Immature natural killer cell (primary cell): Measurements from ENCODE around the gene ICOS. TPM values are rescaled to one million over a fixed set of nuclear protein-coding genes. Genes with fewer than 3 reads are reported as not detected.

ENCODE experiments used
- DNase-seq, 3 donors: peaks; one replicate each; pipeline ENCODE4 v3.0.0; 2022; ENCODE audit warnings: mixed read lengths in 1 of 3
- H3K27ac Mint-ChIP-seq, 6 donors: one replicate each; pipeline ENCODE4 v1.8.0; 2020; ENCODE audit warnings: mixed read lengths in 6 of 6, mild to moderate bottlenecking in 5 of 6, inconsistent platforms in 4 of 6, moderate library complexity in 3 of 6
- H3K27me3 Mint-ChIP-seq, 3 donors: one replicate each; pipeline ENCODE4 v1.8.0; 2020 to 2021; ENCODE audit warnings: low read depth in 3 of 3, mild to moderate bottlenecking in 3 of 3, mixed read lengths in 3 of 3, moderate library complexity in 3 of 3, inconsistent platforms in 1 of 3
- H3K36me3 Mint-ChIP-seq, 3 donors: one replicate each; pipeline ENCODE4 v1.8.0; 2020; ENCODE audit warnings: mixed read lengths in 3 of 3, inconsistent platforms in 2 of 3, mild to moderate bottlenecking in 2 of 3
- H3K4me1 Mint-ChIP-seq, 2 donors: one replicate each; pipeline ENCODE4 v1.8.0; 2020; ENCODE audit warnings: inconsistent platforms in 2 of 2, mild to moderate bottlenecking in 2 of 2, mixed read lengths in 2 of 2, moderate library complexity in 1 of 2
- H3K4me3 Mint-ChIP-seq, 5 donors: one replicate each; pipeline ENCODE4 v1.8.0; 2020; ENCODE audit warnings: mild to moderate bottlenecking in 5 of 5, mixed read lengths in 5 of 5, inconsistent platforms in 3 of 5, moderate library complexity in 3 of 5
- H3K9me3 Mint-ChIP-seq, 6 donors: one replicate each; pipeline ENCODE4 v1.8.0; 2020; ENCODE audit warnings: mild to moderate bottlenecking in 6 of 6, mixed read lengths in 6 of 6, inconsistent platforms in 4 of 6, moderate library complexity in 3 of 6
- polyA plus RNA-seq, 3 donors: library from polyadenylated mRNA; unstranded; fragments of 300-500 nt; fragmentation: Illumina TruSeq; gene quantifications; one replicate each; pipeline ENCODE4 v1.2.3, GENCODE V29; 2021

ICOS gene
- polyA plus RNA-seq, 3 donors from 2014 or later = 0.13 to 0.97 (median 0.80) TPM

- Mint-ChIP-seq H3K4me1 (peaks cover 10 to 12% of the 10 kb centered on the region in 2 donors), H3K4me3 (no peak overlapping the region), H3K27ac (no peak overlapping the region), H3K9me3 (no peaks in the 10 kb centered on the region), H3K27me3 (peaks cover 0 to 2% (median 1%) of the 10 kb centered on the region in 3 donors), H3K36me3 (no peaks in the 10 kb centered on the region)
- no peak for DNase-seq
Observed at GRCh38 chr2:203993560-203993959, 57.0 kb downstream of the ICOS start.

DNA sequence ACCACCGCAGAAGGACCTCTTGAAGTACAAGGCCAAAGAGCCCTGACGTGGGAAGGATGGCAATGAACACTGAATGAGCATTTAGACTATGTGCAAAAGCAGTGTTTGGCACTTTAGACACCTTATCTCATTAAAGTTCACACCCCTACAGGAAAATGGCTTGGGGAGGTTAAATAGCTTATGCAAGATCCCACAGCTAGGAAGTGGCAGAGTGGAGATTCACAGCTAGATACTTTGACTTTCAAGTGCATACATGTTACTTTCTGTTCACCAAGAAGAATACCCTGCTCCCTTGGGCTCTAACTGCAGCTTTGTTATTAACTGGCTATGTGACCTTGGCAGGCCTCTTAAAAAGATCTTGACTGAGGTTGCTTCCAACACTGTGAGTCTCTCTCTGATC is 58.2 kb downstream of the ICOS start:
- DNase-seq = peak; percentile 31 to 36 (median 35)
- Mint-ChIP-seq H3K4me1 (peaks cover 17 to 21% of the 10 kb centered on the region in 2 donors), H3K36me3 (no peaks in the 10 kb centered on the region), H3K4me3 (peak overlapping the region in 2 of 5 donors; percentile 30 to 34), H3K27me3 (peaks cover 0 to 5% (median 0%) of the 10 kb centered on the region in 3 donors), H3K27ac (peak overlapping the region in 2 of 6 donors; percentile 41 to 54), H3K9me3 (no peaks in the 10 kb centered on the region)

GRCh38 chr2:203996692-203997091 is 60.1 kb downstream of the ICOS start:
- Mint-ChIP-seq H3K4me3 (no peak overlapping the region), H3K9me3 (no peaks in the 10 kb centered on the region), H3K4me1 (peaks cover 31 to 39% of the 10 kb centered on the region in 2 donors), H3K27me3 (peaks cover 0 to 5% (median 0%) of the 10 kb centered on the region in 3 donors), H3K36me3 (no peaks in the 10 kb centered on the region), H3K27ac (no peak overlapping the region)
- DNase-seq = no peak

DNA sequence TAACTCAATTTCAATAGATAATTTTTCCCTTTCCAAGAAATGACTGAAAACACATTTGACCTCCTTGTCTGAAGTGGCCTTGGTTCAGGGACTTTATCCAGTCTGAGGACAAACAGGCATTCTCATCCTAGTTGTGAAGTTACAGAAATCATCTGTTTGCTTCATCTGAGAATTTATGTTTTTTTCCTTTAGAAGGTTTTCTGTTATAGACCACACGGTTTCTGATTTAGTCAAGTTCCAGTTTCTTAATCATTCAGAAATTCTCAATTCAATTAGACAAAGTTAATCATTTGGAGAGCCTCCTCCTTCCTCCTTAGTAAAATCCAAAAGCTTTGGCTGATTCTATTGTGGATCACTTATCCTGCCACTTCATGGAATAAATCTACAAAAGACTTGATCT is 60.9 kb downstream of the ICOS start:
- no peak for DNase-seq
- Mint-ChIP-seq H3K27ac (no peak overlapping the region), H3K4me3 (no peak overlapping the region), H3K4me1 (peaks cover 31 to 39% of the 10 kb centered on the region in 2 donors), H3K36me3 (no peaks in the 10 kb centered on the region), H3K9me3 (no peaks in the 10 kb centered on the region), H3K27me3 (peaks cover 0 to 8% (median 0%) of the 10 kb centered on the region in 3 donors)

GRCh38 chr2:203997980-203998809 is 61.6 kb downstream of the ICOS start:
- Mint-ChIP-seq H3K4me1 (peaks cover 31 to 39% of the 10 kb centered on the region in 2 donors), H3K27me3 (peaks cover 0 to 8% (median 0%) of the 10 kb centered on the region in 3 donors), H3K9me3 (no peaks in the 10 kb centered on the region), H3K36me3 (no peaks in the 10 kb centered on the region), H3K4me3 (no peak overlapping the region), H3K27ac (no peak overlapping the region)
- DNase-seq = no peak

- Mint-ChIP-seq H3K9me3 (no peaks in the 10 kb centered on the region), H3K27me3 (peaks cover 0 to 8% (median 0%) of the 10 kb centered on the region in 3 donors), H3K4me3 (peak overlapping the region in 1 of 5 donors; percentile 13), H3K4me1 (peaks cover 25 to 39% of the 10 kb centered on the region in 2 donors), H3K27ac (no peak overlapping the region), H3K36me3 (no peaks in the 10 kb centered on the region)
- DNase-seq = no peak
Observed at GRCh38 chr2:203999835-204000234, 63.3 kb downstream of the ICOS start.

GRCh38 chr2:204000446-204000845 is 63.9 kb downstream of the ICOS start:
- H3K4me1 Mint-ChIP-seq = peaks cover 23 to 42% of the 10 kb centered on the region in 2 donors
- H3K4me3 Mint-ChIP-seq = peak overlapping the region in 1 of 5 donors; percentile 13
- no peaks in the 10 kb centered on the region for H3K9me3 Mint-ChIP-seq
- peaks cover 0 to 8% (median 0%) of the 10 kb centered on the region in 3 donors for H3K27me3 Mint-ChIP-seq
- peak in 1 of 3 donors; percentile 0 for DNase-seq
- no peaks in the 10 kb centered on the region for H3K36me3 Mint-ChIP-seq
- peak overlapping the region in 2 of 6 donors; percentile 3 to 7 for H3K27ac Mint-ChIP-seq

DNA sequence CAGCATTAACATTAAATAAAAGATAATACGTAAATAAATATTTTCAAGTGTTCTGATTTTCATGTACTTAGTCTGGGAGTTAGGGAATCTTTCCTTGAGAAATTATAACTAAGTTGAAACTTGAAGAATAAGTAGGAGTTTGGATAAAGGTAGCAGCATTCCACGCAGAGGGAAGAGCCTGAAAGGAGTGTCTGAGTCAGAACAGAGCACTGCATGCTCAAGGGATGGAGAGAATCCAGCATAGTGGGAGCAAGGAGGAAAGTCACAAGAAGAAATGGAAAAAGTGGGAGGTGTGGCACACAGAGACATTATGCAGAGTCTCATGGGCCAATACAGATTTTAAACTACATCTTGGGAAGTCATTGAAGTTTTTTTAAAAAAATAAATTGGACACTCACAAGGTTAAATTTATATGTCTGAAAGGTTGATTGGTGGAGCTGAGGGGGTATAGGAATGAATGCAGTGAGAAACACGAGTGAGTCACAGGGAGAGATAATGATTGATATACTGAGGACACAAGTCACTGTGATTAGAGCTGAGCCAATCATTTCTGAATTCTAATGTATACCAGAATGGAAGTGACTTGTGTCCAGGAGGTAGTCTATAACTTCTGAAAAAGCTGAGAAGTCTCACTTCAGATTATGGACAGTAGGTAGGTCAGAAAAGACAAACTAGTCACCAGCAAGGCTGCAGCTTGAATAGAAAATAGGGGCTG is 66.9 kb downstream of the ICOS start:
- Mint-ChIP-seq H3K4me3 (no peak overlapping the region), H3K27ac (no peak overlapping the region)

DNA sequence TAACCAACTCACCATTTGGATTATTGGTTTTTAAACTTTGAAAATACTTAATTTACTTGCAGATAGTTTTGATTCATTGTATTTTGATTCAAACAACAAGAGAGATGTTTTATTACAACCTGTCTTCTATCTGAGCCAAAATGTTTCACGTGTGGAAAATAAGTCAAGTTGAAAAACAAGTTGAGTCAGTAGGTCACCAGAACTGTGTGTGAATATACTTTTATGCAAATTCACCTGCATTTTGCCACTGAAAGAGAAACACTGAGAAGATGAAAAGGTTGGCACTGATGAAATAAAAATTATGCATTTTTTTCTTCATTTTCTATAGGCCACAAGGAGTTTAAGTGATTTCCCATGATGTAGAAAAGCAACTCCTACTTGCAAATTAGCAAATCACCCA is 68.3 kb downstream of the ICOS start:
- Mint-ChIP-seq H3K4me3 (no peak overlapping the region), H3K36me3 (no peaks in the 10 kb centered on the region), H3K27ac (no peak overlapping the region), H3K4me1 (peaks cover 19 to 23% of the 10 kb centered on the region in 2 donors), H3K9me3 (peaks cover 0 to 3% (median 0%) of the 10 kb centered on the region in 6 donors), H3K27me3 (peaks cover 0 to 2% (median 2%) of the 10 kb centered on the region in 3 donors)
- DNase-seq = no peak

More for the DNA sequence above, 66.9 kb downstream of the ICOS start:
- Mint-ChIP-seq H3K9me3 (peaks cover 0 to 3% (median 0%) of the 10 kb centered on the region in 6 donors), H3K4me1 (peaks cover 25 to 37% of the 10 kb centered on the region in 2 donors), H3K36me3 (no peaks in the 10 kb centered on the region), H3K27me3 (peaks cover 0 to 6% (median 2%) of the 10 kb centered on the region in 3 donors)
- no peak for DNase-seq

GRCh38 chr2:204005940-204006721 is 69.6 kb downstream of the ICOS start:
- H3K27ac Mint-ChIP-seq = no peak overlapping the region
- H3K27me3 Mint-ChIP-seq = peaks cover 0 to 3% (median 2%) of the 10 kb centered on the region in 3 donors

GRCh38 chr2:204008352-204008751 is 71.8 kb downstream of the ICOS start:
- Mint-ChIP-seq H3K4me3 (no peak overlapping the region), H3K27me3 (peaks cover 0 to 3% (median 0%) of the 10 kb centered on the region in 3 donors), H3K27ac (no peak overlapping the region), H3K36me3 (no peaks in the 10 kb centered on the region), H3K4me1 (peaks cover 5 to 7% of the 10 kb centered on the region in 2 donors), H3K9me3 (peaks cover 0 to 3% (median 0%) of the 10 kb centered on the region in 6 donors)
- no peak for DNase-seq

More at GRCh38 chr2:204005940-204006721, 69.6 kb downstream of the ICOS start:
- Mint-ChIP-seq H3K4me3 (no peak overlapping the region), H3K36me3 (no peaks in the 10 kb centered on the region), H3K4me1 (peaks cover 6 to 10% of the 10 kb centered on the region in 2 donors), H3K9me3 (peaks cover 0 to 3% (median 0%) of the 10 kb centered on the region in 6 donors)
- DNase-seq = no peak

- Mint-ChIP-seq H3K4me3 (no peak overlapping the region), H3K36me3 (no peaks in the 10 kb centered on the region), H3K27me3 (peaks cover 0 to 3% (median 0%) of the 10 kb centered on the region in 3 donors), H3K9me3 (peaks cover 0 to 3% (median 0%) of the 10 kb centered on the region in 6 donors), H3K27ac (no peak overlapping the region), H3K4me1 (no peaks in the 10 kb centered on the region)
- no peak for DNase-seq
Observed at GRCh38 chr2:204010628-204011560, 74.3 kb downstream of the ICOS start.
